ENCODE measurements around the gene MGLL.

The MGLL gene

GRCh38 chr3:127751163-127751621 is 71.1 kb downstream of the MGLL start:
- DNase-seq = no peak

GRCh38 chr3:127750226-127751031 is 71.9 kb downstream of the MGLL start:
- no peak for DNase-seq

- DNase-seq = no peak
Measured at GRCh38 chr3:127749787-127750225, 72.5 kb downstream of the MGLL start.

GRCh38 chr3:127749361-127749760 is 73.0 kb downstream of the MGLL start:
- DNase-seq = no peak

GRCh38 chr3:127748754-127749327 is 73.5 kb downstream of the MGLL start:
- no peak for DNase-seq

GRCh38 chr3:127747751-127748521 is 74.4 kb downstream of the MGLL start:
- no peak for DNase-seq

- DNase-seq = no peak
Measured at GRCh38 chr3:127747066-127747465, 75.2 kb downstream of the MGLL start.

GRCh38 chr3:127746400-127747057 is 75.8 kb downstream of the MGLL start:
- DNase-seq = no peak

GRCh38 chr3:127745656-127746399 is 76.5 kb downstream of the MGLL start:
- no peak for DNase-seq

- no peak for DNase-seq
Measured at GRCh38 chr3:127744875-127745274, 77.4 kb downstream of the MGLL start.

- no peak for DNase-seq
Measured at GRCh38 chr3:127744253-127744815, 78.0 kb downstream of the MGLL start.

- no peak for DNase-seq
Measured at GRCh38 chr3:127743351-127744252, 78.7 kb downstream of the MGLL start.

GRCh38 chr3:127742580-127742979 is 79.7 kb downstream of the MGLL start:
- DNase-seq = no peak

- DNase-seq = no peak
Measured at GRCh38 chr3:127741690-127742089, 80.6 kb downstream of the MGLL start.

- no peak for DNase-seq
Measured at GRCh38 chr3:127741246-127741645, 81.1 kb downstream of the MGLL start.

GRCh38 chr3:127740136-127740915 is 82.0 kb downstream of the MGLL start:
- no peak for DNase-seq

GRCh38 chr3:127739347-127740135 is 82.8 kb downstream of the MGLL start:
- no peak for DNase-seq

GRCh38 chr3:127738192-127738840 is 84.0 kb downstream of the MGLL start:
- DNase-seq = no peak
